SIG-M5 treated with dmso at 0.1 percent for 504 hours (cell line): ENCODE measurements around the gene GGT6.

Experiments
- DNase-seq: peaks from one replicate; lab custom pipeline; 2025; ENCODE audit not compliant: unreplicated experiment; lab: John Stamatoyannopoulos, UW

The GGT6 gene

GRCh38 chr17:4576729-4577322, 16.4 kb upstream of the GGT6 start:
- no peak for DNase-seq

DNA sequence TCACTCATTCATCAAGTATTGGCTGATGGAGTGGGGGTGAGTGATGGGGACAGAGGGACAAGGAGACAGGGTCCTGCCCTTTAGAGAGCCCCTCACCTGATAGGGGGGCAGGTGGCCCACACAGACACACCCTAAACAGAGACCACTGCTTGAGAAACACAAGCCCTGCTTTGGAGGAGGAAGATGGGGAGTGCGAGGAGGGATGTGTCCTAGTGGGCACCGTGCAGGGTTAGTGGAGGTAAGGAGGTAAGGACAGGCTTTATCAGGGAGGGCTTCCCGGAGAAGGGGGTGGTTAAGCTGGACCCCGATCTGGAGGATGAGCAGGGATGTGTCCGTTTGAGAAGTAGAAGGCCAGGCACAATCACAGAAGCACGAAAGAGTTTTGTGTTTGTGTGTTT, 15.8 kb upstream of the GGT6 start:
- no peak for DNase-seq

- DNase-seq = no peak
Observed at GRCh38 chr17:4574448-4575045, 14.2 kb upstream of the GGT6 start.

DNA sequence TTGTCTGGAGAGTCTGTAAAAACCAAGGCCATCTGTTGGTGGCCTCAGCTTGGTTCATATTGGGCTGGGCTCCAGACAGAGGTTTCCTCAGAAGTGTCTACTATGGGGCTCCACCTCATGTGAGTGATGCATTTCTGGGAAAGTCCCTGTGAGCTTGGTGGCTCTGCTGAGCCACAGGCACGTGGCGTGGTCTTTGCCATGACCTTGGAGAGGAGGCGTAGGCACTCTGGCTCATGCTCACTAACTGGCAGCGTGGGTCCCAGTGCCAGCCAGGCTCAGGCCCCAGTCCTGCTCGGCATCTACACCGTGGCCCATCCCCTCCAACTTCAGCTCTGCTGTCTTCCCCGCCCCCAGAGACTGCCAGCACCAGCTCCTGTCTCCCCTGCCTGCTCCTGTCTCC, 13.3 kb upstream of the GGT6 start:
- DNase-seq = no peak

DNA sequence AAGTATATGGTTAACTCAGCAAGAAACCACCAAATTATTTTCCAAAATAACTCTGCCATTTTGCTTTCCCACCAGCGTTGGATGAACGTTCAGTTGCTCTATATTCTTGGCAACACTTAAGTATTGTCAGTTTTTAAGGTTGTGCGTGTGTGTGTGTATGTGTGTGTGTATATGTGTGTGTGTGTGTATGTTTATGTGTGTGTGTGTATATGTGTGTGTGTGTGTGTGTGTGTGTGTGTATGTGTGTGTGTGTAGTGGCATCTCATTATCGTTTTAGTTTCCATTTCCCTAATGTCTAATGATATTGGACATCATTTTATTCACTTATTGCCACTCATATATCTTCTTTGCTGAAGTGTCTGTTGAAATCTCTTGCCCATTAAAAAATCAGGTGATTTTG, 12.7 kb upstream of the GGT6 start:
- DNase-seq = no peak

DNA sequence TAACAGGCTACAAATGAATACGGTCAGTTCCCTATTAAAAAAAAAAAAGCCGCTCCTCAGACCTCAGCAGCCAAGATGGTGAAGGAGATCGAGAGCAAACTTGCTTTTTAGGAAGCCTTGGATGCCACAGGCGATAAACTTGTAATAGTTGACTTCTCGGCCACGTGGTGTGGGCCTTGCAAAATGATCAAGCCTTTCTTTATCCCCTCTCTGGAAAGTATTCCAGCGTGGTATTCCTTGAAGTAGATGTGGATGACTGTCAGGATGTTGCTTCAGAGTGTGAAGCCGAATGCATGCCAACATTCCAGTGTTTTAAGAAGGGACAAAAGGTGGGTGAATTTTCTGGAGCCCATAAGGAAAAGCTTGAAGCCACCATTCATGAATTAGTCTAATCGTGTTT, 11.8 kb upstream of the GGT6 start:
- no peak for DNase-seq

- DNase-seq = no peak
Observed at GRCh38 chr17:4569591-4569990, 9.2 kb upstream of the GGT6 start.

- peak; percentile 26 for DNase-seq
Observed at GRCh38 chr17:4566785-4567184, 6.4 kb upstream of the GGT6 start.

DNA sequence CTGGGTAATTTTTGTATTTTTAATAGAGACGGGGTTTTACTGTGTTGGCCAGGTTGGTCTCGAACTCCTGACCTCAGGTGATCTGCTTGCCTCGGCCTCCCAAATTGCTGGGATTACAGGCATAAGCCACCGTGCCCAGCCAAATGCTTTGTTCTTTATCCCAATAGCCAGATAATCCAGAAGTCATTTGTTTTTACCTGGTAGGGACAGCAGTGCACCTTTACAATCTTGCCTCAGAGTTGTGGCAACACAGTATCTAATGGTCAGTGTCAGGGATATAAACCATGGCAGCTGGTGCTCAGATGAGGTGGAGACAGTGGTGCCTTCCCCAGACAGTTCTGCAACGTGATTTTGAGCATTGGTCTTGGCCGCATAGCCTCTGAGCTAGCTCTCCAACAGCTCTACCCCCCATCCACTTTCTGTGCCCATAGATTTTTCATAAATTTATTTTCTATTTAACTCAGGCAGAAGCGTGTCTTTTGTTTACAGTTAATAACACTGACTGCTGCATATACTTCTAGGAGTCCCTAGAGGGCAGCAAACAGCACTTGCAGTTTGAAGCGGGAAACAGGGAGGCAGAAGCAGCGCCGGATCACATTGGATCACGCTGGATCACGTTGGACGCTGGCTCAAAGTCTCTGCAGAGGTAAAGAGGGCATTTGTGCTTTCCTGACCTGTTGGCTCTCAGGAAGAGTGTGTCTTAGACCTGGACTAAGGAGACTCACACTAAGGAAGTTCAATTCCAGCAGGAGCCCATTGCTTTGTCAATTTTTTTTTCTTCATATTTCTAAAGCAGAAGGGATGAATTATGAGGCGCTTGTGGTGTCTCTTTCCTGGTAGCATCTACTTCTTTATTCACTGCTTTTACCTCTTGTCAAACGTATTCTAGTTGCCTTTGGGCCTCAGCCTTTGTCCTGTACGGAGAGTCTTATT, 5.1 kb upstream of the GGT6 start:
- peak; percentile 83 for DNase-seq

DNA sequence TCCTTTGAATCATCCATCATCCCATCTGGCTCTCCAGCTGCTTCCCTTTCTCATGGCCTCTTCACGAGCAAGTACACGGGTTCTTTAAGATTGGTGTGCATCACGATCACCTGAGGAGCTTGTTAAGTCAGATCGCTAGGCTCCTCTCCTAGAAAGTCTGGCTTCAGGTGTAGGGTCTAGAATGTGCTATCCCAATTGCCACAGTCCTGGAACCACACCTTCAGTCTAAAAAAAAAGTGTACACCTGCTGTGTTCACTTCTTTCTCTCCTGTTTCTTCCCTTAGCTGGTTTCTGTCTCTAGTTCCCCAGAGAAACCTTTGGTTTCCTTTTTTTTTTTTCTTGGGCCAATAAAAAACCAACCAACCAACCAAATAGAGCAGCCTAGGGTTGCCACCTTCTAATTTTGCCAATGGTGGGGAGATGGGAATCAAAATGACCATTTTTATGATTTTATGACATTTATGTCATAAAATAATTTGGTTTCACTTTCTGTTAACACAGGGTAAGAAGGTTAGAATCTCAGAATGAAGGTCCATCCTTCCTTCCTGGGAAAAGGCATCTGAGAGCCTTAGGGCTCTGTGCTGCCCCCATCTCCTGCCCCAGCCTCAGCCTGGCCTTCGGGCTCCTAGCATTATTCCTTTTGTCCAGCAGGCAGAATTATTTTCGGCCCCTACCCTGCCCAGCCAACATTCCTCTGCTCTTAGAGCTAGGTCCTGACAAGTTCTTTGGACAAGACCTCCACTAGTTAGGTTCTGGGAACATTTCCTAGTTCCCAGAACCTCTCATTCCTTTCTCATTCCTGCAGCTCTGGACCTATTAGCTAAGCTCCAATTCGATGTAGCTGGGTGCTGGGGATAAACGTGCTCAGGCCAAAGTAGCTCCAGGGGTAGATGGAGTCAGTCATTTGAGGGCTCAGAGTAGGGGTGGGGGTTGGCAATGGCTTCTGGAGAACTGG, 1.9 kb upstream of the GGT6 start:
- DNase-seq = no peak

DNA sequence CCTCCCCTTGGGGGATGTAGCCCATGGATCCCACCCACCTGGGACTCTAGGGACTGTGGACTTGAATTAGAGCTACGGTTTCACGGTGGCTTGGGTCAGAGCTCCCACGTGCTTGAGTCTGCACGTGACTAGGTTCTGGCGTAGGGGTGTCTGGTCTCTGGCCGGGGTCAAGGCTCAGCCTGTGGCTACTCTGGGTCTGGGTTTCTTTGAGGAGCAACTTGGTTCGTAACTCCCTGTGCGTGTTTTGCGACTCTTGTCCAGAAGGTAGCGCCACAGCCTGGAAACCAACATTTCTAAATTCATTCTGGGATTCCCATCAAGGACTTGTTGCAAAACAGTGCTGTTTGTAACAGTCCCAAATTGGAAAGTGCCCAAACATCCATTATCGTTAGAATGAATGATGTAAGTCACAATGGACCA, 470 bp upstream of the GGT6 start:
- DNase-seq = no peak

- no peak for DNase-seq
Observed at GRCh38 chr17:4559966-4560365, 411 bp downstream of the GGT6 start.

GRCh38 chr17:4559139-4559791, 1.1 kb downstream of the GGT6 start:
- DNase-seq = no peak

GRCh38 chr17:4558347-4558971, 1.9 kb downstream of the GGT6 start:
- no peak for DNase-seq

DNA sequence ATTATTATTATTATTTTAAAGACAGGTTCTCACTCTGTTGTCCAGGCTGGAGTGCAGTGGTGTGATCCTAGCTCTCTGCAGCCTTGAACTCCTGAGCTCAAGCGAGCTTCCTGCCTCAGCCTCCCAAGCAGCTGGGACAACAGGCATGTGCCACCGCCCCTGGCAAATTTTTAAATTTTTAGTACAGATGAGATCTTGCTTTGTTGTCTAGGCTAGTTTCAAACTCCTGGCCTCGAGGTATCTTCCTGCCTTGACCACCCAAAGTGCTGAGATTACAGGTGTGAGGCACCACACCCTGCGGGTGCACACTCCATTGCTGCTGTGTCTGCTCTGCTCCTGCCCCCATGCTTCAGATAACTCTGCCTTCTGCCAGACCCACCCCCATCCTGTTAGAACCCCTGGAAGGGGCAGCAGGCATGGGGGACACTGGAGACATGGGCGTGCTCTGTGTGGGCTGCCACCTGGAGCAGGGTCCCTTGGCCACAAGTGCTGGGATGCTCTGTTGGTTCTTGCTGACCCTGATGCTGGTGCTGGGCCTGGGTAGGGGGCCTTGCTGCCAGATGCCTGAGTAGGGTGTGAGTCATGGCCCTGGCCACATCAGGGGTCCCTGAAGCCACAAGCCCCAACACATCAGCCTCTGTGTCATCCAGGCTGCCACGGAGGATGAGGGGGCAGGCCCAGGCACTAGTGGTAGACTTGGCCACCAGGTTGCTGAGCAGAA, 2.6 kb downstream of the GGT6 start:
- no peak for DNase-seq

GRCh38 chr17:4556996-4557395, 3.4 kb downstream of the GGT6 start:
- DNase-seq = no peak

GRCh38 chr17:4555873-4556759, 4.3 kb downstream of the GGT6 start:
- no peak for DNase-seq

DNA sequence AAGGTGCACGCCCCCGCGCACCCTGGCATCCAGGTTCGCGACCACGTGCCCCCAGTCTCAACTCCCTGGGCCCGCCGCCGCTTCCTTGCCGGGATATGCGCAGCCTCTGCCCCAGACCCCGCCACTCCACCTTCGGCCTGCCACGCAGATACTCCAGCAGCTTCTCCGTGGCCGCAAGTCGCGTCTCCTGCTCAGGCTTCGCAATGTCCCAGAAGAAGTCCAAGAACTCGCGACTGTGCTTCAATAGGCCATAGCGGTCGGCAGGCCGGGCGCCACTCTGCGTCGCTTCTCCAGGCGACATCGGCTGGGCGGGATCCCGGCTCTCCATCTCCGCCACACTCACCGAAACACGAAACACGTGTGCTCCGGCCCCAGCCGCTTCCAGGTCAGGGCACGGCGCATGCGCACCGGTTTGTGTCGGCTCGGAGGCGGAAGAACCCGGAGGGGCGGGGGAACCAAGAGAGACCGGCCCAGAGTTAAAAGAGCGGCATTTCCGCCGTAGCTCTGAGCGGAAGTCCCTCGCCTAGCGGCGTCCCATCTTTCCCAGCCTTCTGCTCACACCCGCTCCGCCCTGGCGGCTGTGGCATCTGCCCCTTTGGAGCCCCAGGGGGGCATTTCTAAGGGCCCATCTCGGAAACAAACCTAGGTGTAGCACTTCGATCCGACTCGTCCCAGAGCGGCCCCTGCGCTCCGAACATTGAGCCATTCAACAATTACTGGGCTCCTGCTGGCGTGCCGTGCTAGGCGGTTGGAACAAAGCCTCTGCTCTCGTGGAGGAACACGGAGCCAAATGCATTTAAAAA, 5.2 kb downstream of the GGT6 start, which contains the start of gene MYBBP1A:
Gene MYBBP1A (minus strand): TSS at position 388 of the 803 bp plus-strand sequence. CDS start 60 bp downstream, at position 328.
- DNase-seq = peak; percentile 95
